Sigmoid colon (tissue), 7 donors: ENCODE results near the gene CAPZA1. TPM values are rescaled to one million over a fixed set of nuclear protein-coding genes. Genes with fewer than 3 reads are reported as not detected.

ENCODE experiments used
- DNase-seq: peaks from one replicate; pipeline ENCODE4 v3.0.0-alpha.2; 2019
- H3K27ac ChIP-seq, 4 donors: fragments of 200-600 bp; sonication (generic); one replicate each; pipeline ENCODE4 v1.5.1; 2016 to 2019; ENCODE audit warnings: mild to moderate bottlenecking in 1 of 4
- H3K27me3 ChIP-seq, 3 donors: fragments of 200-600 bp; sonication (generic); one replicate each; pipeline ENCODE4 v1.5.1; 2019; ENCODE audit warnings: mild to moderate bottlenecking in 1 of 3
- H3K36me3 ChIP-seq, 4 donors: fragments of 200-600 bp; sonication (generic); one replicate each; pipeline ENCODE4 v1.5.1; 2016 to 2019
- H3K4me1 ChIP-seq, 4 donors: fragments of 200-600 bp; sonication (generic); one replicate each; pipeline ENCODE4 v1.5.1; 2017 to 2019
- H3K4me3 ChIP-seq, 4 donors: fragments of 200-600 bp; sonication (generic); one replicate each; pipeline ENCODE4 v1.5.1; 2017 to 2019; ENCODE audit warnings: mild to moderate bottlenecking in 2 of 4, moderate library complexity in 1 of 4
- H3K9me3 ChIP-seq, 4 donors: fragments of 200-600 bp in 3 of 4; sonication (generic) in 3 of 4; one replicate each; pipeline versions ENCODE4 v1.5.1 to v1.6.1; 2013 to 2019
- EP300 ChIP-seq, 4 donors: sonication (generic); formaldehyde crosslinking; IDR thresholded peaks; one replicate each; pipeline ENCODE4 v1.6.1; 2017; ENCODE audit warnings: antibody characterized with exemption in 4 of 4
- POLR2A ChIP-seq, 2 donors: fragments of 450-650 bp; IDR thresholded peaks; one replicate each; pipeline ENCODE4 v1.6.1; 2016; ENCODE audit warnings: antibody characterized with exemption in 2 of 2, mild to moderate bottlenecking in 2 of 2, moderate library complexity in 2 of 2
- POLR2AphosphoS5 ChIP-seq, 4 donors: sonication (generic); formaldehyde crosslinking; IDR thresholded peaks; one replicate each; pipeline ENCODE4 v1.6.1; 2017; ENCODE audit warnings: antibody characterized with exemption in 4 of 4
- WGBS, 2 donors: extraction: QIAGEN DNeasy Blood & Tissue Kit; methylation state at CpG; one replicate each; pipeline ENCODE4 v1.1.7; 2013; 5-methylcytosine and 5-hydroxymethylcytosine counted together
- intact Hi-C: fragments of 100-400 bp; cut with DNase I; formaldehyde crosslinking; loops from one replicate; pipeline ENCODE4 v1.15.1; 2023
- polyA plus RNA-seq, 3 donors: library from polyadenylated mRNA; stranded (reverse); fragments of 200-250 nt; gene quantifications; one replicate each; pipeline ENCODE4 v1.2.3, GENCODE V29; 2013
- total RNA-seq, 4 donors: library from RNA; depleted of rRNA; stranded (reverse); fragments of >200 nt; gene quantifications; one replicate each; pipeline ENCODE4 v1.1.0, GENCODE V29; 2016
- TF ChIP-seq, protein P1 (sequence below), 4 experiments: fragments of 450-650 bp in 3 of 4; fragments of 200-600 bp in 1 of 4; IDR thresholded peaks; one replicate each; pipeline ENCODE4 v1.5.1; 2016 to 2019; ENCODE audit warnings: antibody characterized with exemption in 4 of 4, mild to moderate bottlenecking in 3 of 4, moderate library complexity in 2 of 4
- donor health status: healthy with polysubstance abuse.
- donor health status: Bipolar disorder and iron deficiency.
- donor health status: healthy.

The CAPZA1 gene
- total and polyA plus RNA-seq, 7 donors, result 75.9 to 160 (median 90.6) TPM

DNA sequence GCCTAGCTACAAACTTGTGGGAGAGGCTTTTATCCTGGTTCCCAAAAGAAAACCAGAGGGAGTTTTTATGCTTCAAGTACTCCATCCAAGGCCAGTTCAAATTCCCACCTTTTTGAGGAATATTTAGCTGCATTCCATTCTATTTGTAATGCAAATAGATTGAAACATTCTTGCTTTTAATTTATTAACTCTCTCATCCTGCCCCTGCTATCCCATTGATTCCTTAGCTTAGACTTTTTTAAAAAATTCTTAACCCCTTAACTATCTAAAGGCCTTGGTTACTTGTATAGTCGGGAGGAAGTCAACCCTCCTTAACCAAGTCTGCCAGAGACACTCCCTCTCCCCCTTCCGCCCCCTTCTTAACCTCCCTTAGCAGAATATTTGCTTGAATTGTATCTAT is 52.4 kb downstream of the CAPZA1 start:
- Histone ChIP-seq H3K27ac (no peak overlapping the region), H3K27me3 (no peaks in the 10 kb centered on the region), H3K36me3 (peaks cover 0 to 48% (median 16%) of the 10 kb centered on the region in 4 donors), H3K4me1 (peaks cover 0 to 24% (median 21%) of the 10 kb centered on the region in 4 donors), H3K4me3 (no peak overlapping the region), H3K9me3 (no peaks in the 10 kb centered on the region)
- DNase-seq, result no peak
- intact Hi-C loops, result no loop called here
- 85 to 89% methylated on average over 2 of the region's 2 CpGs for WGBS, 2 donors
- TF ChIP-seq EP300 (IDR thresholded peaks at IDR 0.05) (no peak), POLR2A (IDR thresholded peaks at IDR 0.05) (no peak), POLR2AphosphoS5 (IDR thresholded peaks at IDR 0.05) (no peak)
- TF ChIP-seq, protein P1, sequence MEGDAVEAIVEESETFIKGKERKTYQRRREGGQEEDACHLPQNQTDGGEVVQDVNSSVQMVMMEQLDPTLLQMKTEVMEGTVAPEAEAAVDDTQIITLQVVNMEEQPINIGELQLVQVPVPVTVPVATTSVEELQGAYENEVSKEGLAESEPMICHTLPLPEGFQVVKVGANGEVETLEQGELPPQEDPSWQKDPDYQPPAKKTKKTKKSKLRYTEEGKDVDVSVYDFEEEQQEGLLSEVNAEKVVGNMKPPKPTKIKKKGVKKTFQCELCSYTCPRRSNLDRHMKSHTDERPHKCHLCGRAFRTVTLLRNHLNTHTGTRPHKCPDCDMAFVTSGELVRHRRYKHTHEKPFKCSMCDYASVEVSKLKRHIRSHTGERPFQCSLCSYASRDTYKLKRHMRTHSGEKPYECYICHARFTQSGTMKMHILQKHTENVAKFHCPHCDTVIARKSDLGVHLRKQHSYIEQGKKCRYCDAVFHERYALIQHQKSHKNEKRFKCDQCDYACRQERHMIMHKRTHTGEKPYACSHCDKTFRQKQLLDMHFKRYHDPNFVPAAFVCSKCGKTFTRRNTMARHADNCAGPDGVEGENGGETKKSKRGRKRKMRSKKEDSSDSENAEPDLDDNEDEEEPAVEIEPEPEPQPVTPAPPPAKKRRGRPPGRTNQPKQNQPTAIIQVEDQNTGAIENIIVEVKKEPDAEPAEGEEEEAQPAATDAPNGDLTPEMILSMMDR (IDR thresholded peaks at IDR 0.05), result no peak

DNA sequence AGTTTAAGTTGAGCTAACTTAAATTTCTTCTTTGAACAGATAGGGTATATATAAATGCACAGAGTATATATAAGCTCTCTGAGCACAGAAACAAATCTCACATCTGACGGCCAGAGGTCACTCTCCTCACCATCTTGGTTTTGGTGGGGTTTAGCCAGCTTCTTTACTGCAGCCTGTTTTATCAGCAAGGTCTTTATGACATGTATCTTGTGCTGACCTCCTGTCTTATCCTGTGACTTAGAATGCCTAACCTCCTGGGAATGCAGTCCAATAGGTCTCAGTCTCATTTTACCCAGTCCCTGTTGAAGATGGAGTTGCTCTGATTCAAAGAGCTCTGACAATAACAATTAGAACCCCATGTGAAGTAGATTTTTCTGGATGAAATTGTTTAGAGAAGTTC is 53.2 kb downstream of the CAPZA1 start:
- TF ChIP-seq, protein P1 (IDR thresholded peaks at IDR 0.05), result no peak
- TF ChIP-seq POLR2AphosphoS5 (IDR thresholded peaks at IDR 0.05) (no peak), EP300 (IDR thresholded peaks at IDR 0.05) (no peak), POLR2A (IDR thresholded peaks at IDR 0.05) (no peak)
- peak overlapping the region in 3 of 4 donors; percentile 88 to 96 (median 93) for H3K27ac ChIP-seq

DNA sequence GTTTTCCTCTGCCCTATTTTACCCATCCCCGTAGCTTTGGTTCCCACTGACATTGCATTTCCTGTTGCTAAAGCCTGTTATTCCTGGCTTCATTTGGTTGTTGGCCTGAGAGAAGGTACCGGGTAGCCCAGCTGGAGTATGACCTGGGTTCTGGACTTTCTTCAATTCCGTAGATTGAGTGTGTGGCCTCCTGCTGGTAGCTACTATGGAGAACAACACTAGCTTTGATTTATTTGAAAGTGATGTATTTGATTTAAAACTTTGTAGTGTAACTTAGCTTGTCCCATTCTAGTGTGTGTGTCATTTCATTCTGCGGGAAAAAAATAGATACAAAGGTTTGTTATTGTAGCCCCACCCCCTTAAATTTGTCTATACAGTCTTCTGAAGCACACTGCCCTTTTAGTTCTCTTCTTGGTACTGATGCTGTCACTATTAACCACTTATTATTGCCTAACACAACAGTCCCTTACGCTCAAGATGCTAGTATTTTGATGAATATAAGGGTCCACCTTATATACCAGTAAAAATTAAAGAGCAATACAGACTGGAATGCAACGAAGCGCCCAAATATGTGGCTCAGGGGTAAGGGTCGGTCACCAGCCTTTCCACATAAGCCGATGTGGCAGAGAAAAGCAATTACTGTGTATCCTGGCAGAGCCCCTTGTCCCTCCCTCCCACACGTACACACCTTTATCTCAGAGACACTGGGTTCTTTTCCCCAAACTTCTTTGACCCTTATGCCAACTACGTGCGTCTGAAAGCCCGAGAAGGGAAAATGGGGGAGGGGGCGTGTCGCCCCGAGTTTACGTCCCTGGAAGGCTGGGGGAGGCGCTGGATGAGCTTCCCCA is 54.2 kb downstream of the CAPZA1 start:
- WGBS, 2 donors, result 3 to 8% methylated on average over 18 of the region's 18 CpGs
- Histone ChIP-seq H3K4me3 (peak overlapping the region; percentile 67 to 96 (median 85)), H3K4me1 (peaks cover 0 to 24% (median 21%) of the 10 kb centered on the region in 4 donors), H3K9me3 (no peaks in the 10 kb centered on the region), H3K27me3 (no peaks in the 10 kb centered on the region), H3K27ac (peak overlapping the region; percentile 87 to 96 (median 90)), H3K36me3 (peaks cover 0 to 30% (median 7%) of the 10 kb centered on the region in 4 donors)
- TF ChIP-seq EP300 (IDR thresholded peaks at IDR 0.05) (no peak), POLR2AphosphoS5 (IDR thresholded peaks at IDR 0.05) (peak in 1 of 4 donors; percentile 4), POLR2A (IDR thresholded peaks at IDR 0.05) (no peak)
- TF ChIP-seq, protein P1 (IDR thresholded peaks at IDR 0.05), result peak; percentile 12 to 43 (median 36)
- intact Hi-C loops, result loop anchor here (1.0 to 2.0 kb wide), 2 partner anchors 33 to 55 kb away; partner anchors contain the start of genes CAPZA1, RHOC and ST7L
- no peak for DNase-seq

More for the DNA sequence above, 53.2 kb downstream of the CAPZA1 start:
- Histone ChIP-seq H3K27me3 (no peaks in the 10 kb centered on the region), H3K4me3 (no peak overlapping the region), H3K9me3 (no peaks in the 10 kb centered on the region), H3K36me3 (peaks cover 0 to 39% (median 9%) of the 10 kb centered on the region in 4 donors), H3K4me1 (peaks cover 0 to 24% (median 21%) of the 10 kb centered on the region in 4 donors)
- WGBS, 2 donors, result 81 to 87% methylated on average over 1 of the region's 1 CpG
- intact Hi-C loops, result no loop called here
- no peak for DNase-seq

DNA sequence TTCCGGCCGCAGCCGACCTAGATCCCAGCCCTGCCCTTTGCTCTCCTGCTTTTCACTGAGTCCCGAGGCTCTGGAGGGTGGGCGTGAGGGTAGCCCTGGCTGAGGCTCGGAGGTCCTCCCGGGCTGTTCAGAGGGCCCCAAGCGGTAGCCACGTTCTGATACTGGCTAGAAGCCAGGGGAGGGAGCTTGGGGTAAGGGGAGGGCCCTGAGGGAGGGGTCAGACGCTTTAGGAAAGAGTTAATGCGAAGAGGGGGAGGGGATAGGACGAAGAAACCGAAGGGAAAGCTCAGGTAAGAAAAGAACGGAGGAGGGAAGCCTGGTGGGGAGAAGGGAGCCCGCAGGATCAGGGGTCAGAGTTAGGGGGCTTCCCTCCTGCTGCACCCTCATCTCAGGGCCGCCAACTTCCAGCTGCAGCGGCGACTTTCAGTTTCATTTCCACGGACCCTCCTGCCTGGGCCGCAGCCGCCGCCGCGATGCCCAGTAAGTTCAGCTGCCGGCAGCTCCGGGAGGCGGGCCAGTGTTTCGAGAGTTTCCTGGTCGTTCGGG is 54.9 kb downstream of the CAPZA1 start, which contains the start of gene MOV10:
Gene MOV10 (plus strand): TSS at position 220 of the 546 bp plus-strand sequence. CDS start 254 bp downstream, at position 474.
- DNase-seq, result peak; percentile 89
- WGBS, 2 donors, result 0 to 1% methylated on average over 30 of the region's 30 CpGs

More for the DNA sequence above, 54.9 kb downstream of the CAPZA1 start, which contains the start of gene MOV10:
- Histone ChIP-seq H3K9me3 (no peaks in the 10 kb centered on the region), H3K27me3 (no peaks in the 10 kb centered on the region), H3K4me3 (peak within 1 kb of the TSS; percentile 67 to 96 (median 85)), H3K27ac (peak within 1 kb of the TSS; percentile 87 to 96 (median 90)), H3K36me3 (peaks cover 0 to 23% (median 6%) of the 10 kb centered on the region in 4 donors), H3K4me1 (peaks cover 0 to 24% (median 21%) of the 10 kb centered on the region in 4 donors)
- peak in 2 of 4 donors; percentile 41 to 65 for TF ChIP-seq POLR2AphosphoS5 (IDR thresholded peaks at IDR 0.05)
- no peak for TF ChIP-seq POLR2A (IDR thresholded peaks at IDR 0.05)
- intact Hi-C loops, result loop anchor here (1.0 to 2.0 kb wide), 2 partner anchors 33 to 56 kb away; partner anchors contain the start of genes CAPZA1, RHOC and ST7L
